T-cell (primary cell): Measurements from ENCODE around the gene CCDC12. TPM values are rescaled to one million over a fixed set of nuclear protein-coding genes. Genes with fewer than 3 reads are reported as not detected.

Source experiments
- ATAC-seq, 4 experiments: fragments of 200-7000 bp in 3 of 4; fragments of 150-1000 bp in 1 of 4; cut with Tn5 transposase; replicated peaks in 1 of 4; 1 replicate in 3 of 4; 2 replicates in 1 of 4; pipeline ENCODE4 v1.10.0; 2021; ENCODE audit warnings: moderate library complexity in 3 of 4, mild to moderate bottlenecking in 2 of 4, moderate number of reproducible peaks in 1 of 4
- CTCF ChIA-PET, 2 donors: fragments of 300-600 bp; sonication (Branson Sonifier 250); formaldehyde crosslinking; loops; one replicate each; lab custom pipeline; 2022; ENCODE audit warnings: antibody characterized with exemption in 2 of 2; lab: Charles Lee
- POLR2A ChIA-PET, 2 donors: fragments of 300-600 bp; sonication (Branson Sonifier 250); formaldehyde crosslinking; loops; one replicate each; lab custom pipeline; 2022; ENCODE audit warnings: antibody characterized with exemption in 2 of 2; lab: Charles Lee
- DNase-seq, 35 experiments: peaks; one replicate each; pipeline versions ENCODE4 v3.0.0 to v3.0.0-alpha.2; 2013 to 2023
- H3K27ac ChIP-seq: one replicate; pipeline ENCODE4 v1.5.1; 2013; ENCODE audit warnings: low read length
- H3K27me3 ChIP-seq, 2 experiments: replicated peaks in 1 of 2; 1 replicate in 1 of 2; 2 replicates in 1 of 2; pipeline versions ENCODE4 v1.6.1 to v1.7.0; 2013; ENCODE audit warnings: low read length in 1 of 2, mixed read lengths in 1 of 2; ENCODE audit not compliant: control insufficient read depth in 2 of 2, insufficient read depth in 2 of 2; ENCODE audit errors: extremely low read depth in 1 of 2
- H3K36me3 ChIP-seq, 2 donors: 1 replicate in 1 of 2; 2 replicates in 1 of 2; pipeline versions ENCODE4 v1.6.1 to v1.7.0; 2013; ENCODE audit warnings: low read length in 1 of 2; ENCODE audit not compliant: control insufficient read depth in 2 of 2, insufficient read depth in 1 of 2; ENCODE audit errors: extremely low read depth in 1 of 2
- H3K4me1 ChIP-seq, 2 experiments: 1 replicate in 1 of 2; 2 replicates in 1 of 2; pipeline versions ENCODE4 v1.6.1 to v1.7.0; 2013; ENCODE audit warnings: low read length in 2 of 2, mixed read lengths in 1 of 2; ENCODE audit not compliant: insufficient read depth in 2 of 2, control insufficient read depth in 1 of 2; ENCODE audit errors: extremely low read depth in 1 of 2
- H3K4me3 ChIP-seq, 2 donors: 1 replicate in 1 of 2; 2 replicates in 1 of 2; pipeline versions ENCODE4 v1.5.1 to v1.7.0; 2013; ENCODE audit warnings: mild to moderate bottlenecking in 2 of 2, low read length in 1 of 2, moderate library complexity in 1 of 2; ENCODE audit not compliant: control insufficient read depth in 1 of 2; ENCODE audit errors: extremely low read depth in 1 of 2
- H3K9me3 ChIP-seq: 2 replicates; pipeline ENCODE4 v1.7.0; 2013
- H3K27ac Mint-ChIP-seq, 2 donors: one replicate each; pipeline ENCODE4 v1.8.0; 2020 to 2021; ENCODE audit warnings: mild to moderate bottlenecking in 2 of 2, mixed read lengths in 2 of 2
- H3K27me3 Mint-ChIP-seq, 2 donors: one replicate each; pipeline ENCODE4 v1.8.0; 2021 to 2022; ENCODE audit warnings: mixed read lengths in 2 of 2
- H3K36me3 Mint-ChIP-seq: one replicate; pipeline ENCODE4 v1.8.0; 2021; ENCODE audit warnings: mixed read lengths
- H3K4me1 Mint-ChIP-seq, 3 donors: one replicate each; pipeline ENCODE4 v1.8.0; 2020 to 2022; ENCODE audit warnings: mixed read lengths in 3 of 3, mild to moderate bottlenecking in 1 of 3
- H3K4me3 Mint-ChIP-seq, 3 donors: one replicate each; pipeline ENCODE4 v1.8.0; 2020 to 2022; ENCODE audit warnings: mild to moderate bottlenecking in 3 of 3, mixed read lengths in 3 of 3, moderate library complexity in 3 of 3
- H3K9me3 Mint-ChIP-seq, 3 donors: one replicate each; pipeline ENCODE4 v1.8.0; 2020 to 2022; ENCODE audit warnings: mixed read lengths in 3 of 3
- WGBS: methylation state at CpG from one replicate; pipeline ENCODE4 v1.1.5; 2013; ENCODE audit warnings: missing lambda C conversion rate; ENCODE audit not compliant: insufficient coverage; 5-methylcytosine and 5-hydroxymethylcytosine counted together
- total RNA-seq, 35 experiments: library from RNA in 6 of 35; stranded (reverse) in 6 of 35; fragments of 120-200 nt in 1 of 35; gene quantifications; one replicate each; pipeline versions ENCODE4 v1.2.1 to v1.2.4 and lab custom pipeline; 2013 to 2026

The CCDC12 gene
- total RNA-seq, 5 donors from 2014 or later (not counting 1 experiment from before 2014, with no cell fraction given): 66.5 to 78.4 (median 72.8) TPM

DNA sequence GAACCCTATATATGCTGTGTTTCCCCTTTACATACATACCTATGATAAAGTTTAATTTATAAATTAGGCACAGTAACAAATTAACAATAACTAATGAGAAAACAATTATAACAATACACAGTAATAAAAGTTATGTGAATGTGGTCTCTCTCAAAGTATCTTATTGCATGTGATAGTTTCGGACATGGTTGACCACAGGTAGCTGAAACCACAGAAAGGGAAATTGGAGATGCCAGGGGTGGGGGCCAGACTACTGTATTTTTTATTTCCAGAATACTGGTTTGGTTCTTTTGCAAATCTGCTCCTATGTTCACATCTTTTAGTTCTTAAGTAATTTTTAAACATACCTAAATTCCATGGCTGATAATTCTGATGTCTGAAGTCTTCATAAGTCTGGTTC, 58.3 kb downstream of the CCDC12 start:
- Histone ChIP-seq H3K36me3 (peaks cover 22 to 53% of the 10 kb centered on the region in 2 donors), H3K4me3 (no peak overlapping the region)
- CTCF ChIA-PET: no interaction called here

DNA sequence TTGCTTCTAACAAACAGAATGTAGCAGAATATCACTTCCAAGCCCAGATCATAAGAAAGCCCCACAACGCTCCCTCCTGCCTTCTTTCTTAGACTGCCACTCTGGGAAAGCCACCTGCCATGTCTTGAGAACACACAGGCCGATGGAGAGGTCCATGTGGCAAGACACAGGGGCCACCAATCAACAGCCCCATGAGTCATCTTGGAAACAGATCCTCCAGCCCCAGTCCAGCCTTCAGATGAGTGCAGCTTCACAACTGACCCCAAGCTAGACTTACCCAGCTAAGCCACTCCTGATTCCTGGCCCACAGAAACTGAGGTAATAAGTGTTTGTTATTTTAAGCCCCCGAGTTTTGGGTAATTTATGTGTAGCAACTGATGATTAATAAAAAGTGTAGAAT, 59.3 kb downstream of the CCDC12 start:
- H3K9me3 Mint-ChIP-seq: peaks cover 0 to 3% (median 2%) of the 10 kb centered on the region in 3 donors
- no peaks in the 10 kb centered on the region for H3K27me3 Mint-ChIP-seq
- no peak overlapping the region for H3K4me3 Mint-ChIP-seq
- ATAC-seq (no peak), DNase-seq (no peak)
- WGBS: 100% methylated on average over 1 of the region's 3 CpGs
- H3K27ac Mint-ChIP-seq: no peak overlapping the region
- H3K36me3 ChIP-seq: peaks cover 16 to 44% of the 10 kb centered on the region in 2 donors
- H3K4me3 ChIP-seq: no peak overlapping the region
- peaks cover 49% of the 10 kb centered on the region for H3K36me3 Mint-ChIP-seq
- peaks cover 10 to 20% (median 14%) of the 10 kb centered on the region in 3 donors for H3K4me1 Mint-ChIP-seq
- H3K27ac ChIP-seq: no peak overlapping the region
- H3K9me3 ChIP-seq: no peaks in the 10 kb centered on the region
- no peaks in the 10 kb centered on the region for H3K27me3 ChIP-seq
- ChIA-PET POLR2A (no interaction called here), CTCF (no interaction called here)
- peaks cover 0 to 12% of the 10 kb centered on the region in 2 experiments for H3K4me1 ChIP-seq

More for the DNA sequence above, 58.3 kb downstream of the CCDC12 start:
- POLR2A ChIA-PET: no interaction called here
- H3K36me3 Mint-ChIP-seq: peaks cover 57% of the 10 kb centered on the region
- peaks cover 10 to 20% (median 12%) of the 10 kb centered on the region in 3 donors for H3K4me1 Mint-ChIP-seq
- ATAC-seq (no peak), DNase-seq (no peak)
- peaks cover 0 to 3% (median 2%) of the 10 kb centered on the region in 3 donors for H3K9me3 Mint-ChIP-seq
- Histone ChIP-seq H3K27me3 (no peaks in the 10 kb centered on the region), H3K9me3 (no peaks in the 10 kb centered on the region), H3K4me1 (peaks cover 0 to 13% of the 10 kb centered on the region in 2 experiments), H3K27ac (no peak overlapping the region)
- no peak overlapping the region for H3K4me3 Mint-ChIP-seq
- no peaks in the 10 kb centered on the region for H3K27me3 Mint-ChIP-seq
- H3K27ac Mint-ChIP-seq: no peak overlapping the region
- WGBS: no CpG with 5 or more reads among the region's 1 CpG

DNA sequence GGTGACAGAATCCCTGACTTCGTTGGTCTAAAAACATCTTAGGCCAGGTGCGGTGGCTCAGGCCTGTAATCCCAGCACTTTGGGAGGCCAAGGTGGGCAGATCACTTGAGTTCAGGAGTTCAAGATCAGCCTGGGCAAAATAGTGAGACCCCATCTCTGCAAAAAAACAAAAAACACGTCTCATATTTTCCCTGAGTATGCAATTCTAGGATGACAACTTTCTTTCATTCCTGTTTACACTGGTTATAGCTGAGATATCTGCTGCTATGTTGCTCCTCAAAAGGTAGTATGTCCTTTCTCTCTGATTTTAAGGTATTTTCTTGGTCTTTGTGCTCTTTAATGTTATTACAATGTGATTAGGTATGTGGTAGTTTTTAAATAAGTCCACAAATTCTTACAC, 59.7 kb downstream of the CCDC12 start:
- H3K27me3 ChIP-seq: no peaks in the 10 kb centered on the region
- peak overlapping the region in 1 of 2 donors; percentile 60 for H3K27ac Mint-ChIP-seq
- no peak overlapping the region for H3K4me3 ChIP-seq
- H3K9me3 ChIP-seq: no peaks in the 10 kb centered on the region
- H3K4me1 Mint-ChIP-seq: peaks cover 10 to 20% (median 14%) of the 10 kb centered on the region in 3 donors
- ATAC-seq (no peak), DNase-seq (no peak)
- H3K36me3 Mint-ChIP-seq: peaks cover 48% of the 10 kb centered on the region
- no peak overlapping the region for H3K27ac ChIP-seq
- peaks cover 0 to 12% of the 10 kb centered on the region in 2 experiments for H3K4me1 ChIP-seq
- peaks cover 15 to 39% of the 10 kb centered on the region in 2 donors for H3K36me3 ChIP-seq
- no peaks in the 10 kb centered on the region for H3K27me3 Mint-ChIP-seq
- ChIA-PET CTCF (no interaction called here), POLR2A (no interaction called here)
- peaks cover 0 to 3% (median 2%) of the 10 kb centered on the region in 3 donors for H3K9me3 Mint-ChIP-seq
- H3K4me3 Mint-ChIP-seq: no peak overlapping the region
- WGBS: 100% methylated on average over 2 of the region's 3 CpGs

DNA sequence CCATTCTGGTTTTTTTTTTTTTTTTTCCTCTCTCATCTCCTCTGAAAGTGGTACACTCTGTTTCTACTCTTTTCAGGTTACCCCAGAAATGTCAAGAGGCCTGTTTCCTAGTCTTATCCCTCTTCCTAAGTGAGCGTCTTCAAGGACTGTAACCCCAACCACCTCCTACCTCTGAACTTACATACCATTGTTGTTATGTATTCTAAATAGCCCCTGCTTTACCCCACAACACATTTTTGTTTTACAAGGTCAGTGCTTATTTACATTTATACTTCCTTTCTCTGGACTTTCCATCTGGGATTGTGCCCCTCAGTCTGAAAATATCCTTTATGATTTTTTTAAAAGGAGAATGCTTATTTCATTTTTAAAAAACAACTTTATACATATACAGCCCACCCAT, 60.3 kb downstream of the CCDC12 start:
- H3K4me3 Mint-ChIP-seq: no peak overlapping the region
- peaks cover 12 to 34% of the 10 kb centered on the region in 2 donors for H3K36me3 ChIP-seq
- peaks cover 0 to 3% (median 2%) of the 10 kb centered on the region in 3 donors for H3K9me3 Mint-ChIP-seq
- peaks cover 0 to 12% of the 10 kb centered on the region in 2 experiments for H3K4me1 ChIP-seq
- H3K27me3 ChIP-seq: no peaks in the 10 kb centered on the region
- WGBS: no CpG with 5 or more reads among the region's 1 CpG
- ChIA-PET POLR2A (no interaction called here), CTCF (interaction anchor here in 1 of 2 donors (0.6 kb wide), 1 partner anchor 1353 kb away, joined by 6 read pairs; no protein-coding TSS in a partner anchor)
- no peaks in the 10 kb centered on the region for H3K27me3 Mint-ChIP-seq
- H3K4me3 ChIP-seq: no peak overlapping the region
- no peak overlapping the region for H3K27ac ChIP-seq
- H3K4me1 Mint-ChIP-seq: peaks cover 10 to 20% (median 14%) of the 10 kb centered on the region in 3 donors
- DNase-seq: no peak
- peaks cover 43% of the 10 kb centered on the region for H3K36me3 Mint-ChIP-seq
- ATAC-seq: no peak
- H3K27ac Mint-ChIP-seq: peak overlapping the region in 1 of 2 donors; percentile 56
- no peaks in the 10 kb centered on the region for H3K9me3 ChIP-seq

DNA sequence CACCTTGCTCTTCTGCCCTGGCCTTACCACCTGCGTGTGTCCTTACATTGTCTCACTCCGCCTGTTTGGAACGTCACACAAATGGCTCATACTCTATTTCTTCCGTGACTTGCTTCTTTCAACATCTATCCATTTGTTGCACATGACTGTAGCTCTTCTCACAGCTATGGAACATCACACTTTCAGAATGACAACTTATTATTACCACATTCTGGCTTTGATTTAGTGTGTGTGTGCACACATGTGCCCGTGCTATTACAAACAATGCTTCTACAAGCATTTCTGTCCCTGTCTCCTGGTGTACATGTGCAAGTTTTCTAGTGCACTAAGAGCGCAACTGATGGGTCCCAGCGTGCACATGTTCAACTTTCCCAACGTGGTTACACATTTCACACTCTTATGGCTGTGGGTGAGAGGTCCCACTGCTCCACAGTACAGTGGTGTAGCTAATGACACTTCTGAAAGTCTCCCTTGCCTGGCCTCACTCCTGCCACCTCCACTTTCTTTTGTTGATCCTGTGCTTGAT, 61.2 kb downstream of the CCDC12 start:
- no peak overlapping the region for H3K27ac Mint-ChIP-seq

DNA sequence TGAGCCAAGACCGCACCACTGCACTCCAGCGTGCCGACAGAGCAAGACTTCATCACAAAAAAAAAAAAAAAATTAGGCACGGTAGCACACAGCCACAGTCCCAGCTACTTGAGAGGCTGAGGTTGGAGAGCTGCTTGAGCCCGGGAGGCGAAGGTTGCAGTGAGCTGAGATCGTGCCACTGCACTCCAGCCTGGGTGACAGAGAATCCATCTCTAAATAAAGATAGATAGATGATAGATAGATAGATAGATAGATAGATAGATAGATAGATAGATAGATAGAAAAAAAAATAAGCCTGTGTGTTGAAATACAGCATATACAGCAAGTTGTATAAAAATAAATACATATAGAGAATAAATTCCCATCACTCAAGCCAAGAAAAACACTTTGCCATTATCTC, 61.7 kb downstream of the CCDC12 start:
- Histone ChIP-seq H3K36me3 (peaks cover 2 to 21% of the 10 kb centered on the region in 2 donors), H3K27me3 (peaks cover 0 to 3% of the 10 kb centered on the region in 2 experiments), H3K9me3 (no peaks in the 10 kb centered on the region), H3K27ac (no peak overlapping the region), H3K4me3 (no peak overlapping the region), H3K4me1 (peaks cover 0 to 14% of the 10 kb centered on the region in 2 experiments)
- POLR2A ChIA-PET: no interaction called here
- Mint-ChIP-seq H3K27me3 (no peaks in the 10 kb centered on the region), H3K27ac (peak overlapping the region in 1 of 2 donors; percentile 18), H3K4me1 (peaks cover 10 to 20% (median 14%) of the 10 kb centered on the region in 3 donors), H3K4me3 (no peak overlapping the region), H3K36me3 (peaks cover 33% of the 10 kb centered on the region), H3K9me3 (peaks cover 0 to 3% (median 2%) of the 10 kb centered on the region in 3 donors)
- CTCF ChIA-PET: no interaction called here
- DNase-seq (no peak), ATAC-seq (no peak)
- 93% methylated on average over 3 of the region's 7 CpGs for WGBS

More for the DNA sequence above, 61.2 kb downstream of the CCDC12 start:
- no peak overlapping the region for H3K4me3 ChIP-seq
- Mint-ChIP-seq H3K9me3 (peaks cover 0 to 3% (median 2%) of the 10 kb centered on the region in 3 donors), H3K36me3 (peaks cover 38% of the 10 kb centered on the region), H3K27me3 (no peaks in the 10 kb centered on the region), H3K4me3 (no peak overlapping the region), H3K4me1 (peaks cover 10 to 20% (median 14%) of the 10 kb centered on the region in 3 donors)
- peaks cover 0 to 12% of the 10 kb centered on the region in 2 experiments for H3K4me1 ChIP-seq
- DNase-seq: no peak
- ATAC-seq: no peak
- POLR2A ChIA-PET: no interaction called here
- no peaks in the 10 kb centered on the region for H3K27me3 ChIP-seq
- CTCF ChIA-PET: interaction anchor here in 1 of 2 donors (0.6 kb wide), 1 partner anchor 1352 kb away, joined by 6 read pairs; no protein-coding TSS in a partner anchor
- H3K36me3 ChIP-seq: peaks cover 4 to 25% of the 10 kb centered on the region in 2 donors
- no peaks in the 10 kb centered on the region for H3K9me3 ChIP-seq
- H3K27ac ChIP-seq: no peak overlapping the region
- WGBS: 74% methylated on average over 4 of the region's 8 CpGs
